CD4-positive, alpha-beta T cell treated with Interferon gamma for 1 hour (primary cell): Measurements from ENCODE around the gene DRD2.

Source experiments
- DNase-seq: peaks from one replicate; pipeline ENCODE4 v3.0.0-alpha.2; 2020

The DRD2 gene

GRCh38 chr11:113363996-113364641 lies 111.1 kb downstream of the DRD2 start:
- no peak for DNase-seq

GRCh38 chr11:113363406-113363805 lies 111.8 kb downstream of the DRD2 start:
- DNase-seq = no peak
